B cell (primary cell): ENCODE measurements around the gene CLVS2. TPM values are rescaled to one million over a fixed set of nuclear protein-coding genes. Genes with fewer than 3 reads are reported as not detected.

Experiments
- ATAC-seq: fragments of 200-7000 bp; cut with Tn5 transposase; one replicate; pipeline ENCODE4 v1.10.0; 2021; ENCODE audit warnings: low read depth, mild to moderate bottlenecking, moderate number of reproducible peaks, moderate library complexity
- CTCF ChIA-PET: fragments of 350-600 bp; sonication (Branson Sonifier 250); formaldehyde crosslinking; loops from one replicate; lab custom pipeline; 2021; ENCODE audit warnings: antibody characterized with exemption, inconsistent platforms; lab: Charles Lee
- POLR2A ChIA-PET: fragments of 350-600 bp; sonication (Branson Sonifier 250); formaldehyde crosslinking; loops from one replicate; lab custom pipeline; 2021; ENCODE audit warnings: antibody characterized with exemption; lab: Charles Lee
- DNase-seq: peaks from one replicate; pipeline ENCODE4 v3.0.0; 2013
- H2AFZ ChIP-seq: 2 replicates; pipeline ENCODE4 v1.6.1; 2012; ENCODE audit warnings: mild to moderate bottlenecking, low read depth, low read length; ENCODE audit not compliant: insufficient read depth, poor library complexity, severe bottlenecking
- H3K27ac ChIP-seq, 2 donors: 1 replicate in 1 of 2; 2 replicates in 1 of 2; pipeline ENCODE4 v1.5.1; 2012 to 2013; ENCODE audit warnings: low read length in 2 of 2, mild to moderate bottlenecking in 2 of 2, moderate library complexity in 1 of 2
- H3K27me3 ChIP-seq, 4 experiments: fragments of 200-600 bp in 1 of 4; sonication (generic) in 1 of 4; replicated peaks in 1 of 4; 1 replicate in 2 of 4; 2 replicates in 2 of 4; pipeline versions ENCODE4 v1.6.1 to v1.7.0; 2013 to 2016; ENCODE audit warnings: low read length in 3 of 4, mild to moderate bottlenecking in 2 of 4, mixed read lengths in 1 of 4, moderate library complexity in 1 of 4; ENCODE audit not compliant: insufficient read depth in 4 of 4, control insufficient read depth in 3 of 4; ENCODE audit errors: control extremely low read depth in 1 of 4
- H3K36me3 ChIP-seq, 2 experiments: replicated peaks in 1 of 2; 1 replicate in 1 of 2; 2 replicates in 1 of 2; pipeline versions ENCODE4 v1.6.1 to v1.7.1; 2013; ENCODE audit warnings: low read length in 1 of 2; ENCODE audit not compliant: insufficient read depth in 2 of 2, control insufficient read depth in 1 of 2; ENCODE audit errors: control extremely low read depth in 1 of 2, extremely low read depth in 1 of 2
- H3K4me1 ChIP-seq, 2 donors: fragments of 200-600 bp in 1 of 2; sonication (generic) in 1 of 2; 1 replicate in 1 of 2; 2 replicates in 1 of 2; pipeline versions ENCODE4 v1.5.1 to v1.6.1; 2013 to 2017; ENCODE audit warnings: low read length in 2 of 2; ENCODE audit not compliant: control insufficient read depth in 2 of 2, insufficient read depth in 2 of 2
- H3K4me2 ChIP-seq: replicated peaks from 2 replicates; pipeline ENCODE3; 2012; ENCODE audit warnings: mild to moderate bottlenecking, low read depth, low read length; ENCODE audit not compliant: poor library complexity, severe bottlenecking
- H3K4me3 ChIP-seq, 5 experiments: fragments of 200-600 bp in 1 of 5; sonication (generic) in 1 of 5; 1 replicate in 3 of 5; 2 replicates in 2 of 5; pipeline versions ENCODE4 v1.5.1 to v1.7.0; 2011 to 2016; ENCODE audit warnings: low read length in 4 of 5, mild to moderate bottlenecking in 4 of 5, low read depth in 2 of 5, control low read depth in 1 of 5, moderate library complexity in 1 of 5; ENCODE audit not compliant: insufficient read depth in 1 of 5; ENCODE audit errors: control extremely low read depth in 1 of 5, extremely low read depth in 1 of 5
- H3K79me2 ChIP-seq: fragments of 200-600 bp; sonication (generic); one replicate; pipeline ENCODE4 v1.6.0; 2016; ENCODE audit warnings: low read length; ENCODE audit not compliant: control insufficient read depth, insufficient read depth
- H3K9ac ChIP-seq: fragments of 200-600 bp; sonication (generic); 2 replicates; pipeline ENCODE4 v1.6.1; 2017; ENCODE audit warnings: mild to moderate bottlenecking, low read length, moderate library complexity
- H3K9me3 ChIP-seq, 3 donors: one replicate each; pipeline versions ENCODE4 v1.6.1 to v1.7.1; 2013; ENCODE audit warnings: low read length in 2 of 3; ENCODE audit not compliant: control insufficient read depth in 2 of 3, insufficient read depth in 1 of 3; ENCODE audit errors: control extremely low read depth in 1 of 3
- H4K20me1 ChIP-seq: 2 replicates; pipeline ENCODE4 v1.6.0; 2012; ENCODE audit warnings: mild to moderate bottlenecking, low read length; ENCODE audit not compliant: insufficient read depth, control insufficient read depth, poor library complexity, severe bottlenecking
- H3K27ac Mint-ChIP-seq: one replicate; pipeline ENCODE4 v1.8.0; 2021; ENCODE audit warnings: mixed read lengths
- H3K27me3 Mint-ChIP-seq: one replicate; pipeline ENCODE4 v1.8.0; 2021; ENCODE audit warnings: mixed read lengths
- H3K4me1 Mint-ChIP-seq: one replicate; pipeline ENCODE4 v1.8.0; 2021; ENCODE audit warnings: mixed read lengths
- H3K4me3 Mint-ChIP-seq: one replicate; pipeline ENCODE4 v1.8.0; 2021; ENCODE audit warnings: mixed read lengths
- H3K9me3 Mint-ChIP-seq: one replicate; pipeline ENCODE4 v1.8.0; 2022; ENCODE audit warnings: mixed read lengths; ENCODE audit not compliant: insufficient read depth
- CTCF ChIP-seq: fragments of 200-600 bp; IDR thresholded peaks from one replicate; pipeline ENCODE4 v1.8.0; 2022; ENCODE audit warnings: antibody characterized with exemption, mild to moderate bottlenecking
- EZH2 ChIP-seq: IDR thresholded peaks from 2 replicates; pipeline ENCODE4 v1.6.1; 2012; ENCODE audit warnings: borderline replicate concordance, low read depth, mild to moderate bottlenecking, moderate library complexity, low read length; ENCODE audit not compliant: insufficient read depth, poor library complexity, severe bottlenecking
- WGBS: methylation state at CpG from one replicate; pipeline ENCODE4 v1.1.5; 2013; ENCODE audit warnings: missing lambda C conversion rate; ENCODE audit not compliant: insufficient coverage; 5-methylcytosine and 5-hydroxymethylcytosine counted together
- intact Hi-C: fragments of 100-400 bp; cut with micrococcal nuclease; formaldehyde crosslinking; loops from one replicate; pipeline ENCODE4 v1.10.0; 2022
- polyA plus RNA-seq: library from polyadenylated mRNA; depleted of rRNA; stranded (reverse); fragments of >200 nt; gene quantifications from 2 replicates; pipeline ENCODE4 v1.2.3, GENCODE V29; 2012
- total RNA-seq, 2 donors: library from RNA; stranded (reverse); fragments of 120-200 nt in 1 of 2; gene quantifications; 1 replicate in 1 of 2; 2 replicates in 1 of 2; pipeline versions ENCODE4 v1.2.3 to v1.2.4, GENCODE V29; 2013 to 2022

The CLVS2 gene
- total and polyA plus RNA-seq, 2 donors (not counting 1 experiment from before 2014, with no cell fraction given): not detected

- Histone ChIP-seq H4K20me1 (no peaks in the 10 kb centered on the region), H3K36me3 (no peaks in the 10 kb centered on the region), H3K27ac (no peak overlapping the region), H3K27me3 (no peaks in the 10 kb centered on the region), H3K9me3 (peaks cover 0 to 4% (median 0%) of the 10 kb centered on the region in 3 donors), H3K4me2 (no peak overlapping the region), H3K79me2 (no peaks in the 10 kb centered on the region), H2AFZ (no peak overlapping the region), H3K4me3 (no peak overlapping the region), H3K9ac (no peak overlapping the region), H3K4me1 (no peaks in the 10 kb centered on the region)
- no CpG with 5 or more reads among the region's 2 CpGs for WGBS
- Mint-ChIP-seq H3K27ac (no peak overlapping the region), H3K9me3 (no peaks in the 10 kb centered on the region), H3K4me1 (no peaks in the 10 kb centered on the region), H3K4me3 (no peak overlapping the region), H3K27me3 (no peaks in the 10 kb centered on the region)
- CTCF ChIA-PET: no interaction called here
- TF ChIP-seq CTCF (no peak), EZH2 (no peak)
- POLR2A ChIA-PET: no interaction called here
- intact Hi-C loops: no loop called here
- ATAC-seq (no peak), DNase-seq (no peak)
These were observed 78.6 kb downstream of the CLVS2 start for GRCh38 chr6:123074616-123075015.

- Histone ChIP-seq H3K4me1 (no peaks in the 10 kb centered on the region), H3K4me2 (no peak overlapping the region), H3K9me3 (no peaks in the 10 kb centered on the region), H3K27ac (no peak overlapping the region), H3K9ac (no peak overlapping the region), H3K27me3 (no peaks in the 10 kb centered on the region), H3K79me2 (no peaks in the 10 kb centered on the region), H4K20me1 (no peaks in the 10 kb centered on the region), H2AFZ (no peak overlapping the region), H3K36me3 (no peaks in the 10 kb centered on the region), H3K4me3 (no peak overlapping the region)
- POLR2A ChIA-PET: no interaction called here
- DNase-seq (no peak), ATAC-seq (no peak)
- Mint-ChIP-seq H3K27ac (no peak overlapping the region), H3K4me3 (no peak overlapping the region), H3K4me1 (no peaks in the 10 kb centered on the region), H3K9me3 (no peaks in the 10 kb centered on the region), H3K27me3 (no peaks in the 10 kb centered on the region)
- CTCF ChIA-PET: no interaction called here
- TF ChIP-seq EZH2 (no peak), CTCF (no peak)
- intact Hi-C loops: no loop called here
- WGBS: no CpG with 5 or more reads among the region's 5 CpGs
These were observed 89.4 kb downstream of the CLVS2 start for GRCh38 chr6:123085403-123085802.
